GM19238 (cell line): ENCODE measurements around the gene TXLNB.
A peak's percentile ranks its signal among the peaks of the same experiment; 100 is the strongest.
"Not testable (repeated sequence)": the region's sequence is repeated elsewhere in the genome, so short reads cannot be mapped to it uniquely, and the experiment has no call there.

ENCODE experiments used
- DNase-seq: peaks from one replicate; pipeline ENCODE4 v3.0.0; 2011; ENCODE audit warnings: low spot score; ENCODE audit not compliant: insufficient read length

TXLNB gene

DNA sequence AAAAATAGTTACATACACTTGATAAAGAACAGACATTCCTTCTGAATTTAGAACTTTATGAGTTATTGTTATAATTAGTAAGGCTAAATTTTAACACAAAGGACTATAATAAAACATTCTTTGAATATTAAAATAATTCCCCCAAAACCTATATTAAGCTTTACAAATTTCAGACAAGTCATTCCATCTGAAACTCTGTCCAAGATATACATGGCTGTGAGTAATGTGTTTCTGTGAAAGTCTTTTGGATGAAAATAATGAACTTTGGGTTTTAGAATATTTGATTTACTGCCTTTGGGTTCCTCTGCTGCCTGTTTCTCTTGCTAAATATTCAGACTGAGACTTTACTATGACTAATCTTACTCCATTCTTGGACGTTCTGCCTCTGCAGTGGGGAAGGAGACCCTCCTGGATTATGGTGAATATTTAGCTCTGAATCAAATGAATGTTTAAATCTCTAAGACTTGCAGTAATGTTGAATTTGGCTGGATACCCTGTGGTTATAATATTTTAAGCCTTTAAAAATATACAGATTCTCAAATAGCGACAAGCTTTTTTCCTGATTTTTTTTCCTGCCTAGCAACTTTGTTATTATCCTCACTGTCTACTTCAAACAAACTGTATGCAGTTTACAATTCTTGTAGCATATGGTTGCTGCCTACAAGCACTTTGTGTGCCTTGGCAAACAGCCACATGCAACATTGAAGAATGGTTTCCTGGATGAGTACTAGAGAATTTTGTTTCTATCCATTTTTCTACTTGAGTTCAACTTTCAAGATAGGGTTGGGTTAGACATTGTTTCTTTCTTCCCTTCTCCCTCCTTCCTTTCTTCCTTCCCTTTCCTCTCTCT, 51.4 kb downstream of the TXLNB start:
- no peak for DNase-seq

DNA sequence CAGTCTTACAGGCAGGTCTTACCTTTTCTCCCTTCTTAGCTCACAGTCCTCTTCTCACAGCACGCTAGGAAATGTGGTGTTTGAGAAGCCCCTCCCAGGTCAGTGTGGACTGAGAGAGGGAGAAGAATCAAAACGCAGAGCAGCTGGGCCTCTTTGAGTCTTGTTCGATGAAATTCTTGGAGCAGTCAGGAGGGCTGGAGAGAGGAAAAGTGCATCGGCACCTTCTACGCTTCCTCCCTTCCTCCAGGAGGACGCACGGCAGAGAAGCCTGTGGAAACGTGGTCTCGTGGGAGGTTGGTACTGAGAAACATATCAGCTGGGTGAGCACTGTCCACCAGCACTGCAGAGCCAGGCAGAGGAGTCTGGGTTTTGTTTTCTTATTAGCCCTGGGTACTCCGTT, 52.7 kb downstream of the TXLNB start:
- no peak for DNase-seq

DNA sequence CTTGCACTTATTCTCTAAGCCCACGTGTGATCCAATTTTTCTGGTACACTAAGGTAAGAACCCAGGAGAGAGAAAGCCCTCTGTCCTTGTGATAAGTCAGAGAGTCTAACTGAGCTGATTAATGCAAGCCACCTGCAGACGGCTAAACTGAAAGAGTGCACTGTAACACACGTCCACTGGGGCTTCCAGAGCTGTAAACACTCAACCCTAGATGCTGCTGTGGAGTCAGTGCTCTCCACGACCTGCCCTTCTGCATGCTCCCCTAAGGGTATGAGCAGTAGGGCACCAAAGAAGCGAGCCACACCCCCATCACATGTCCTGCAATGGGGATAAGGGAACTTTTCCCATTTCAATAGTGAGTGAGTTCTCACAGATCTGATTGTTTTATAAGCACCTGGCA, 55.7 kb downstream of the TXLNB start:
- no peak for DNase-seq

DNA sequence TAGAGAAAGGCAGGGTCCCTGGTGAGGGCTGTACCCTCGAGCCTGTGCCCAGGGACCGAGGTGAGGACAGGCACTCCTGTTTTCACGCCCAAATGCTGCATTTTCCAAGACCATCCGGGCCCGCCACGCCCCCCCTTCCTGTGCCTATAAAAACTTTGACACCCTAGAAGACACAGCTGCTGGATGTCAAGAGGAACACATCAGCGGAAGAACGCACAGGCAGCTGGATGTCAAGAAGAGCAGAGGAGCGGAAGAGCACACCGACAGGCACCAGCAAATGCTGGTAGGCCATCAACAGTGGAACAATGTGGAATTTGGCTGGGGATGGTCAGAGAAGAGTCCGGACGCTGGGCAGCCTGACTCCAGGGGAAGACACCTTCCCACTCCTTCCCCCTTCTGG, 56.1 kb downstream of the TXLNB start:
- no peak for DNase-seq

DNA sequence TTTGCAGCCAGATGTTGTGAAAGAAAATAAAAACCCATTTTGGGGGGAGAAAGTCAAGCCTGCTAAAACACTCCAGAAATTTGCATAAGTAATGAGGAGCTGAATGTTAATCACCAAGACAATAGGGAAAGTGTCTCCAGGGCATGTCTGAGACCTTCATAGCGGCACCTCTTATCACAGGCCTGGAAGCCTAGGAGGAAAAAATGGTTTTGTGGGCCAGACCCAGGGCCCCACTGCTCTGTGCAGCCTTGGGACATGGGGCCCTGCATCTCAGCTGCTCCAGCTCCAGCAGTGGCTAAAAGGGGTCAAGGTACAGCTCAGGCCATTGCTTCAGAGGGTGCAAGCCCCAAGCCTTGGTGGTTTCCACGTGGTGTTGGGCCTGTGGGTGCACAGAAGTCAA, 57.6 kb downstream of the TXLNB start:
- not testable (repeated sequence) for DNase-seq

DNA sequence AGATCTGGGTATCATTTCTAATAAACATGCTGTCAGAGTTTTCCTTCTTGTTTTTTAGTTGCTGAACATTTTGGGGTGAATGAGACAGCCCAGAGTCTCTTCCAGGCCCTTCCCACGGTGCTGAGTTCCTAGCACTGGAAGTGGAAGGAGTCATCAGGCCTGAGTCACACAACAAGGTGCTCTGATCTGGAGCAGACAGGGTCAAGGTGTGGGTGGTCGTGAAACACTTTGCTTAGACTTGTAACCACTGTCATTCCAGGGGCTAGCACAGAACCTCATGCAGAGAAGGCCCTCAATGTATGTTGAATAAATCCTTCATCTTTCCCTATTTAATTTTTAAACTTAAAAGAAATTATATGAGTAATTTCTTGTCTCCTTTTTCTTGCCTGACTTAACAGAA, 60.6 kb downstream of the TXLNB start:
- DNase-seq, result no peak

DNA sequence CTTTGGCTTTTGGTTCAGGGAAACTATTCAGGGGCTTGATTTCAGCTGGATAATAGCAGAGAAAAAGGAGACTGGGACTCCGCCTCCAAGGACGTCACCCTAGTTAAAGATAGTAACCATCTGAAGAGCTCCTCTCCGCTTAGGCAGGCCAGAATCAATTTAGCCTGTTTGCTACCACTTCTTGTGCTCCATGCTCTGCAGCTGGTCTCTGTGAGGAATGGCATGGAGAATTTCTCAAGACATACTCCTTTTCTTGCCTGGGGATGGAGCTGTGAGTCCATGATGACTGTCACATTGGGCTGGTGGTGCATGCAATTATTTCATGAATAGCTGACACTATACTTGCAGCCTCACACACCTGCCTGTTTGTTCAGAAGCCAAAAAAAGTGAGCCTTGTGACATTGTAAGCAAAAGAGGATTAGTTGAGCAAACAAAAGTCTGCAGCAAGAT, 61.4 kb downstream of the TXLNB start:
- DNase-seq, result no peak

DNA sequence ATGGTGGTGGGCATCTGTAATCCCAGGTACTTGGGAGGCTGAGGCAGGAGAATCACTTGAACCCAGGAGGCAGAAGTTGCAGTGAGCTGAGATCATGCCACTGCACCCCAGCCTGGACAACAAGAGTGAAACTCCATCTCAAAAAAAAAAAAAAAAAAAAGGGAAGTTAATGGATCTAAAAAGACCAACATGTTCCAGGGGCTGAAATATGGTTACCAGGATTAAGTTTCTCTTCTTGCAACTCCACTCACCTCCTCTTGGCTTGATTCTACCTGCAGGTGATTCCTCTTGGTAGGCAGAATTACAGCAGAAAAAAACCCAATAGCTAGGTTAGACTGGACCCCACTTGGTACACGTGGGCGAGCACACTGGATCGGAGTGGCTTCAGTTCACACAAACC, 63.4 kb downstream of the TXLNB start:
- not testable (repeated sequence) for DNase-seq

DNA sequence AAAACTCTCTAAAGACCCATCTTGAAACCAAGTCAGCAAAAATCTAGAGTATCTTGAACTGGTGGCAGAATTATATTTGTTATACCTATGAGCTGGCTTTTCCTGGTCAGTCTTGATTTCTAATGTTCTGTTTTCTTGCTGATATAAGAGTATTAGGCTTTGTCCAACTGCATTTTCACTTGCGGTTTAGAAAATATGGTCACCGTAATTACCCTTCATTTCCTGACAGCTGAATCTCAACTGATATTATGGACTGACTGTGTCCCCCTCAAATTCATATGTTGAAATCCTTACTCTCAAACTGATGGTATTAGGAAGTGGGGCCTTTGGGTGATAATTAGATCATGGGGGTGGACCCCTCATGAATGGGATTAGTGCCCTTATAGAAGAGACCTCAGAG, 72.1 kb downstream of the TXLNB start:
- no peak for DNase-seq

DNA sequence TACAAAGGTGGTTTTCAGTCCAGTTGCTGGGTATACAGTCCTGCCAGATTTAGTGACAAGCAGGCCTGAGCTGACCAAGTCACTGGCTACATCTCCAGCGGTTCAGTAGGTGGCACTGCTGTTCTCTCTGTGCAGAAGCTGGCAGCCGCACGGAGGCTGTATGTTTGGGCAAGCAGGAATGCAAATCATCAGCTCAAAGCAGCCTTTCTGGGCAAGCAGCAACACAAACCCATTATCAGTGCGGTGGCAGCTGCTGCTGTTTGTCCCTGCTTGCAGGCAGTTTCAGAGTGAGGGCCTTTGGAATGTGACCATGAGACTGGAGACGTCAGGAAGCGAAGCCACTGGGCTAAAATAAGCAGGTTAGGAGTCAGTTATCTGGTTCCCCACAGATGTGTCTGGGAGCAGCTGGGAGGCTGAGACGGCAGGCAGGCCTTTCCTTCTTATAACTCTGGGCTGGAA, 72.5 kb downstream of the TXLNB start:
- peak; percentile 58 for DNase-seq

DNA sequence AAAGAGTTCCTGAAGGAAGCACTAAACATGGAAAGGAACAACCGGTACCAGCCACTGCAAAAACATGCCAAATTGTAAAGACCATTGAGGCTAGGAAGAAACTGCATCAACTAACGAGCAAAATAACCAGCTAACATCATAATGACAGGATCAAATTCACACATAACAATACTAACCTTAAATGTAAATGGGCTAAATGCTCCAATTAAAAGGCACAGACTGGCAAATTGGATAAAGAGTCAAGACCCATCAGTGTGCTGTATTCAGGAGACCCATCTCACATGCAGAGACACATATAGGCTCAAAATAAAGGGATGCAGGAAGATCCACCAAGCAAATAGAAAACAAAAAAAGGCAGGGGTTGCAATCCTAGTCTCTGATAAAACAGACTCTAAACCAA, 79.3 kb downstream of the TXLNB start:
- DNase-seq, result not testable (repeated sequence)

DNA sequence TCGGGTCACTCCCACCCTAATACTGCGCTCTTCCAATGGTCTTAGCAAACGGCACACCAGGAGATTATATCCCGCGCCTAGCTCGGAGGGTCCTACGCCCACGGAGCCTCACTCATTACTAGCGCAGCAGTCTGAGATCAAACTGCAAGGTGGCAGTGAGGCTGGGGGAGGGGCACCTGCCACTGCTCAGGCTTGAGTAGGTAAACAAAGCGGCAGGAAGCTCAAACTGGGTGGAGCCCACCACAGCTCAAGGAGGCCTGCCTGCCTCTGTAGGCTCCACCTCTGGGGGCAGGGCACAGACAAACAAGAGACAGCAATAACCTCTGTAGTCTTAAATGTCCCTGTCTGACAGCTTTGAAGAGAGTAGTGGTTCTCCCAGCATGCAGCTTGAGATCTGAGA, 81.0 kb downstream of the TXLNB start:
- DNase-seq, result not testable (repeated sequence)

DNA sequence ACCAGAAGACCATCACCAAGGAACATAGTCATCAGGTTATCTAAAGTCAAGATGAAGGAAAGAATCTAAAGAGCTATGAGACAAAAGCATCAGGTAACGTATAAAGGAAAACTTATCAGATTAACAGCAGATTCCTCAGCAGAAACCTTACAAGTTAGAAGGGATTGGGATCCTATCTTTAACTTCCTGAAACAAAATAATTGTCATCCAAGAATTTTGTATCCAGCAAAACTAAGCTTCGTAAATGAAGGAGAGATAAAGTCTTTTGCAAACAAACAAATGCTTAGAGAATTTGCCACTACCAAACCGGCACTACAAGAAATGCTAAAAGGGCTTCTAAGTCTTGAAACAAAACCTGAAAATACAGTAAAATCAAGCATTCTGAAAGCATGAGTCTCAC, 86.0 kb downstream of the TXLNB start:
- no peak for DNase-seq

DNA sequence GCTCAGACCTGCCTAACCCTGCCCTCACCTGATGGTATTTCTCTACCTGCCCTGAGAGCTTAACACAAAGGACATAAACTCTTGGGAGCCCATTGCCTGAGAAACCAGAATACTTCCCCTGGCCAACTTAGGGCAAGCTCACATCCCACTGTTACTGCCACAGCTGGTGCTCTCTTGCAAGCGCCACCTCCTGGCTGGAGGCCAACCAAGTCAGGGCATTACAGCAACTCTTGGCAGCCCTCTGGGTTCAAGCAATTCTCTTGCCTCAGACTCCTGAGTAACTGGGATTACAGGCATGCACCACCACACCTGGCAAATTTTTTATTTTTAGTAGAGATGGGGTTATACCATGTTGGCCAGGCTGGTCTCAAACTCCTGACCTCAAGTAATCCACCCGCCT, 86.8 kb downstream of the TXLNB start:
- no peak for DNase-seq

DNA sequence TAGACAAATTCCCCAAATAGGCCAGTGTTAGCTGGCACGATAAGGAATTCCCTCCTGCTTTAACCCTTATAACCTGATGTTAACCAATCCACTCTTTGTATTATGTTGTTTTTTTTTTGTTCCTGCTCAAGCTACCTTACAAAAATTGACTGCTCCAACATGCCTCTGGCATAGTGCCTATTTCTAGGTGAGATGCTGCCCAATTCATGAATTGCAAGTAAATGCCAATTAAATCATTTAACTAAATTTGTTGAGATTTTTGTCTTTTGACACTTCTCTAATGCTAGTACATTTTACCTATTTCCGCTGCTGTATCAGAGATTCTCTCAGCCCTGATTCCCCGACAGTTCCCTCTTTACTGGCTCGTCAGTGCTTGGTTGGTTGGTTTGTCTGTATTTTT, 90.4 kb downstream of the TXLNB start:
- DNase-seq, result no peak

DNA sequence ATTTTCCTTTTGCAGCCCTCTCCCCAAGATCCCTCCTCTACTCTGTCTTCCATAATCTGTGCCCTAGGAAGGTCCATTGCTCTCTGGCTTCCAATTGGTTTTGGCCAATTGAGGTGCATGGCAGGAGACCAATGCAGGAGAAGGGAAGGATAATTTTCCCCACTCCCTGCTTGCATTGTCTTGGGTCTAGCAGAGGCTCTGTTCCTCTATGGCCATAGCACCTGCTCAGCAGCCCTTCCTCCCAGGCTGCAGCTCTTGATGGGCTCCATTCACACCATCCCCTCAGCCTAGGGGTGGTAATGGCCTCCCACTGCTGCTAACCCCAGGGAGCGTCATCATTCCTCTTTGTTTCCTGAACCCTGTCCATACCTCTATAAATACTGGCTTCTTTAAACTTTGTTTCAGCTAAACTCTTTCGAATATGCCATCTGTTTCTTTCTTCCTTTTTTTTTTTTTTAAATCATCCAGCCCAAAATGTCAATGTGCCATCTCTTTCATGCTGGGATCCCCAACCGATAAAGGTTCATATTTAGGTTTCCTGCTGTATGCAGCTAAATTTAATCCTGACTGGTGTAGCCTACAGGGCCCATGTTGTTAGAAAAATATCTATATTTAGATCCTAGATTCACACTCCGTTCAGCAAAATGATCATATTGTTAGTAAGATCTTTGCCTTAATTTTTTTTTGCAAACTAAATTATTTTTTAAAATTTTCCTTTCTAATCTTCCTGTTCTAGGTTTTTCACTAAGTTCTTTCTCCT, 93.1 kb downstream of the TXLNB start:
- DNase-seq, result no peak

DNA sequence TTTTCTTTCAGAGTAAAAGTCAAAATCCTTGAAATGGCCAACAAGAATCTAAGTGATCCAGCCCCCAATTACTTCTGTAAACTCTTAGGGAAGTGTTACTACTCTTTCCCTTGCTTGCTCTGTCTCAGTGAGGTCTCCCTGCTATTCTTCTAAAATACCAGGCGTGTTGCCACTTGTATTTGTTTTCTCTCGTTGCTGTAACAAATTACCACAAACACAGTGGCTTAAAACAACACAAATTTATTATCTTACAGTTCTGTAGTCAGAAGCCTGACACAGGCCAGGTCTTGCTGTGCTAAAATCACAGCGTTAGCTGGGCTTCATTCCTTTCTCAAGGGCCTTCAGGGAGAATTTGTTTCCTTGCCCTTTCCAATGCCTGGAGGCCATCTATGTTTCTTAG, 97.1 kb downstream of the TXLNB start:
- no peak for DNase-seq
